ENCODE results near the gene STOM. TPM values are rescaled to one million over a fixed set of nuclear protein-coding genes. Genes with fewer than 3 reads are reported as not detected.

Gene STOM
- total and polyA plus RNA-seq, 4 donors: 311 to 470 (median 409) TPM

DNA sequence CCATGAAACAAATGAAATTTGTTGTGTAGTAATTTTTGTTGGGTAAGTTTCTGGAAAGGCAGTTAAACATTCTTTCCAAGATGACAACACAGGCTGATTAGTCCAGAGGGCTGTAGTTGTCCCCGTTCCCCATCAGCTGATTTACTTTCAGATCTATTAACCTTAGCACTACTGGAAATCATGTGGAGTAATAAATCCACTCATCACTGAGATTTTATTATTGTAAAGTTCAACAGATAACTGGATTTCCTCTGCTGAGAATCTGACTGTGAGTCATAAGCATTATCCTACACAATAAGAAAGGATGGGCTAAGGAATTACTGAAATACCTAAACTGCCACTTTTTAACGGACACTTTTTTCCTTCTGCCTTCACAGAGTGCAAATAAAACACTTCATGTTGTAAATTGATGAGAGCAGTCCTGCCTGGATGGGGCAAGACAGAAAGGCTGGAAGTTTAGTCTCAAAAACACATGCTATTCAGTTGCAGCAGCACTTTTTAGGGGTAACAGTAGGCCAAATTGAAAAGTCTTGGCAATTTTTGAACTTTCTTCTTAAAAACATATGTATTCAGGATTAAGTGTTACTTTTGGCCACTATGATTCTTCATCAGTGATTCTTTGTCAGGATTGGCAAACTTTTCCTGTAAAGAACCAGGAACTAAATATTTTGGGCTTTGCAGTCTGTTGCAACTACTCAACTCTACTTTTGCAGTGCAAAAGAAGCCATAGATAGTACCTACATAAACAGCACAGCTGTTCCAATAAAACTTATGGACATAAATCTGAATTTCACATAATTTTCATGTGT lies 7.0 kb downstream of the STOM start:
- WGBS, 2 donors: 5 to 9% methylated on average over 2 of the region's 2 CpGs
- Histone ChIP-seq H3K4me3 (no peak overlapping the region), H3K4me1 (ENCODE audit: control insufficient read depth in 5 of 5, insufficient read depth in 5 of 5, low read length in 5 of 5) (peaks cover 5 to 73% (median 43%) of the 10 kb centered on the region in 5 donors), H3K9me3 (ENCODE audit: control insufficient read depth in 4 of 4, insufficient read depth in 3 of 4, low read length in 3 of 4) (no peaks in the 10 kb centered on the region), H3K27me3 (ENCODE audit: control insufficient read depth in 3 of 3, insufficient read depth in 3 of 3, low read length in 2 of 3) (no peaks in the 10 kb centered on the region), H3K27ac (ENCODE audit: low read depth in 1 of 2, low read length in 1 of 2) (peak overlapping the region; percentile 75 to 89), H3K36me3 (ENCODE audit: control insufficient read depth in 4 of 4, insufficient read depth in 4 of 4, low read length in 4 of 4) (peaks cover 0 to 2% (median 0%) of the 10 kb centered on the region in 4 donors), H3K9ac (ENCODE audit: insufficient read depth in 1 of 2, low read length in 2 of 2) (no peak overlapping the region)
- ATAC-seq (ENCODE audit: insufficient read depth, low FRiP score) (peak; percentile 46), DNase-seq (peak; percentile 52 to 97 (median 95))
- TF ChIP-seq, protein P1, sequence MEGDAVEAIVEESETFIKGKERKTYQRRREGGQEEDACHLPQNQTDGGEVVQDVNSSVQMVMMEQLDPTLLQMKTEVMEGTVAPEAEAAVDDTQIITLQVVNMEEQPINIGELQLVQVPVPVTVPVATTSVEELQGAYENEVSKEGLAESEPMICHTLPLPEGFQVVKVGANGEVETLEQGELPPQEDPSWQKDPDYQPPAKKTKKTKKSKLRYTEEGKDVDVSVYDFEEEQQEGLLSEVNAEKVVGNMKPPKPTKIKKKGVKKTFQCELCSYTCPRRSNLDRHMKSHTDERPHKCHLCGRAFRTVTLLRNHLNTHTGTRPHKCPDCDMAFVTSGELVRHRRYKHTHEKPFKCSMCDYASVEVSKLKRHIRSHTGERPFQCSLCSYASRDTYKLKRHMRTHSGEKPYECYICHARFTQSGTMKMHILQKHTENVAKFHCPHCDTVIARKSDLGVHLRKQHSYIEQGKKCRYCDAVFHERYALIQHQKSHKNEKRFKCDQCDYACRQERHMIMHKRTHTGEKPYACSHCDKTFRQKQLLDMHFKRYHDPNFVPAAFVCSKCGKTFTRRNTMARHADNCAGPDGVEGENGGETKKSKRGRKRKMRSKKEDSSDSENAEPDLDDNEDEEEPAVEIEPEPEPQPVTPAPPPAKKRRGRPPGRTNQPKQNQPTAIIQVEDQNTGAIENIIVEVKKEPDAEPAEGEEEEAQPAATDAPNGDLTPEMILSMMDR (IDR thresholded peaks at IDR 0.05; ENCODE audit: control extremely low read depth, extremely low read depth): no peak

DNA sequence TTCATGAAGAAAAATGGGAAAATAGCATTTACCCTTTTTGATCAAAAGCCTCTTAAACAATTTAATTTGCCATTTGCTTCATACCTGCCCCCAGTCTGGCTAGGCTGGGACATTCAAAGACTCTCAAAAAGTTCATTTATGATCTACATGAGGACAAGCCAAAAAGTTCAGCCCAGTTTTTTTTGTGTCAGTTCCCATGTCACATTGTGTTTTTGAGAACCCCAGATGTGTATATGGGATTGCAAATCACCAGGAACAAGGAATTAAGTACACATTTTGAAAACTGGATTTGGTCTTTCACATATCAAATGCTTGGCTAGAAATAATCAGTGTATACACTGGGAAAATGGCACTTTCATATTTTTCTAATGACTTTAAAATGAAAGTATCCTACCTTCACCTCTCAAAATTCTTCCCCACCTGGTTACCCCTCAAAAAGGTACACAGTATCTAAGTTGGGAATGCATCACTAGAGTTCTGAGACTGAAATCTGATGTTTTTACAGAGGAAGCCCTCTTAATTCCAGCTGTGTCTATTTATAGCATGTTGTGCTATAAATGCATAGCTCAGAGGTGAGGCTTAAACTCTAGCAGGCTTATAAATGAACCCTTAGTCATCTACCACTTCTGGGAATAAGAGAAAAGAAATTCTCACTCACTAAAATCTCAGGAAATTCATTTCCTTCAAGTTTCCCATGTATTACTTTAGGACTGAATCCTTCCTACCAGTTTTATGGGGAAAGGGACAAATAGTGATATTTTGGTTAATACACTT lies 9.3 kb downstream of the STOM start:
- no peaks in the 10 kb centered on the region for H3K27me3 ChIP-seq (ENCODE audit: control insufficient read depth in 3 of 3, insufficient read depth in 3 of 3, low read length in 2 of 3)
- H3K4me3 ChIP-seq: no peak overlapping the region
- ATAC-seq (ENCODE audit: insufficient read depth, low FRiP score) (peak; percentile 24), DNase-seq (no peak)
- peak overlapping the region in 1 of 2 donors; percentile 2 for H3K9ac ChIP-seq (ENCODE audit: insufficient read depth in 1 of 2, low read length in 2 of 2)
- H3K4me1 ChIP-seq (ENCODE audit: control insufficient read depth in 5 of 5, insufficient read depth in 5 of 5, low read length in 5 of 5): peaks cover 5 to 52% (median 41%) of the 10 kb centered on the region in 5 donors
- no peaks in the 10 kb centered on the region for H3K9me3 ChIP-seq (ENCODE audit: control insufficient read depth in 4 of 4, insufficient read depth in 3 of 4, low read length in 3 of 4)
- TF ChIP-seq, protein P1 (IDR thresholded peaks at IDR 0.05; ENCODE audit: control extremely low read depth, extremely low read depth): no peak
- H3K27ac ChIP-seq (ENCODE audit: low read depth in 1 of 2, low read length in 1 of 2): peak overlapping the region in 1 of 2 donors; percentile 96
- peaks cover 0 to 8% (median 3%) of the 10 kb centered on the region in 4 donors for H3K36me3 ChIP-seq (ENCODE audit: control insufficient read depth in 4 of 4, insufficient read depth in 4 of 4, low read length in 4 of 4)

DNA sequence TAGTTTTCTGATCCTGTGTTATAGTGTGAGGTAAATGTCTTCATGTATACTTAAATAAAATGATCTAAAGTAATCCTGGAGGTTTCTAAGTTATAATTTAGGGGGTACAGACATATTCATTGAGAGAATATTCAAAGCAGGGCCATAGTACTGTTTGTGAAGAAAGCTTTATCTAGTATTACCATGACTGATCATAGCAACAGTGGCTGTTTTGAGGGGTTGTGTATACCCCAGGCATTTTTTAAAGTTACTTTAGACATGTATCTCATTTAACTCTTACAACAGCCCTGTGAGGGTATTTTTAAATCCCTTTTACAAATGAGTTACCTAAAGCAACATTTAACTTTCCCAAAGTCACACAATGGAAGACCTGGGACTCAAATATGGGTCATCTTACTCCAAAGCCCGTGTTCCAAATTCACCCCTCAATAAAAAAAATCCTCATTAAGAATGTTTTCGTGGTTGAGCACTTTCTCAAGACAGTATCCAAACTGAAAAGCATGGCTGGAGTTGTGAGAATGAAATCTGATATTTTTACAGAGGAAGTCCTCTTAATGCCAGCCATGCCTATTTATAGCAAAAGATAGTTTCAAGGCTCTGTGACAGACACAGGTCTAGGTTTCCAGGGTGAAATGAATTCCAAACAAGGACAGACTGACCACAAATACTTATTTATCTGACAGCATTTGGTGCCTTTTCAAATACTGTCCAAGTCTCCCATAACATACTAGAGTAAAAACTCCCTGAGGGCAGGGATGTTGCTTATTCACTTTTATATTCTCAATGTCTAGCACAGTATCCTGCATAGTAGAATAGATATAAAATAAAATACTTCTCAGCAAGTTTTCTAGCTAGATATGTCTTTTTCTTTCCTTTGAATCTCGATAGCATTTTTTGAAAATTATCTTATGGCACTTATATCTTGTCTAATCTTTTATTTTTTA lies 10.4 kb downstream of the STOM start:
- H3K4me1 ChIP-seq (ENCODE audit: control insufficient read depth in 5 of 5, insufficient read depth in 5 of 5, low read length in 5 of 5): peaks cover 5 to 42% (median 36%) of the 10 kb centered on the region in 5 donors
- H3K4me3 ChIP-seq: no peak overlapping the region
- peaks cover 1 to 10% (median 7%) of the 10 kb centered on the region in 4 donors for H3K36me3 ChIP-seq (ENCODE audit: control insufficient read depth in 4 of 4, insufficient read depth in 4 of 4, low read length in 4 of 4)
- H3K9ac ChIP-seq (ENCODE audit: insufficient read depth in 1 of 2, low read length in 2 of 2): no peak overlapping the region
- no peaks in the 10 kb centered on the region for H3K9me3 ChIP-seq (ENCODE audit: control insufficient read depth in 4 of 4, insufficient read depth in 3 of 4, low read length in 3 of 4)
- H3K27me3 ChIP-seq (ENCODE audit: control insufficient read depth in 3 of 3, insufficient read depth in 3 of 3, low read length in 2 of 3): no peaks in the 10 kb centered on the region
- DNase-seq (no peak), ATAC-seq (ENCODE audit: insufficient read depth, low FRiP score) (no peak)
- 69 to 71% methylated on average over 3 of the region's 3 CpGs for WGBS, 2 donors
- TF ChIP-seq, protein P1 (IDR thresholded peaks at IDR 0.05; ENCODE audit: control extremely low read depth, extremely low read depth): no peak
- H3K27ac ChIP-seq (ENCODE audit: low read depth in 1 of 2, low read length in 1 of 2): peak overlapping the region in 1 of 2 donors; percentile 91
